HG03378 (cell line): Measurements from ENCODE around the gene NUTF2.

ENCODE experiments used
- ATAC-seq: cut with Tn5 transposase; IDR thresholded peaks from one replicate; pipeline ENCODE4 v1.9.1; 2021; ENCODE audit warnings: mild to moderate bottlenecking, moderate library complexity; ENCODE audit not compliant: unreplicated experiment

Gene NUTF2

DNA sequence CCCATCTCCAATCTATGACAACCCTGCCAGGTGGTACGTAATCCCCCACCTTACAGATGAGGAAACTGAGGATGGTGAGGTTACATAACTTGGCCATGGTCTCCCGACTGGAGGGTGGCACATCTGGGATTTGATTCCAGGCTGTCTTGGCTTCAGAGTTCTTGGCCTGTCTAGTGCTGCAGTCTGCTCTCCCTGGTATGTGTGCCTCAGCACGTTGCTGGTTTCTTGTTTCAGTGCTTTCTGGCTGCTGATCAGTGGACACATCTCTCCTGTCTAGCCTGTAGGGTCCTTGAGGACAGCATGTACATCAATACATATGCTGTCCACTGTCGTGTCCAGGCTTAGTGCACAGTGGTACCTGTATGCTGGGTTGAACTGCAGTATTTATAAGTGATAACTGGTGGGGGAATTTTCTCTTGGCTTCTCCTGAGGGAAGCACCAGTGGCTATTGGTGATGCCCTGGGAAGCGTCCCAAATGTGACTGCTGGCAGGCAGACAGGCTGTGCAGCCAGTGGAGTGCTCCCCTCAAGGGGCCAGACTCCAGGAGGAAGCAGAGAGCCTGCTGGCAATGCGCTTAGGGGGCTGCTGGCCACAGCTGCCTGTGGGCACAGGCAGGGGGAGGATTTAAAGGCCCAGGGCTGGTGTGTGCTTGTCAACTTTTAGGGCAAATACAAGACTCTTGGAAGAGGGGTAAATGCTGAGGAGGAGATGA, 70.6 kb downstream of the NUTF2 start:
- ATAC-seq: no peak

GRCh38 chr16:67917852-67918236, 71.1 kb downstream of the NUTF2 start:
- ATAC-seq: no peak

DNA sequence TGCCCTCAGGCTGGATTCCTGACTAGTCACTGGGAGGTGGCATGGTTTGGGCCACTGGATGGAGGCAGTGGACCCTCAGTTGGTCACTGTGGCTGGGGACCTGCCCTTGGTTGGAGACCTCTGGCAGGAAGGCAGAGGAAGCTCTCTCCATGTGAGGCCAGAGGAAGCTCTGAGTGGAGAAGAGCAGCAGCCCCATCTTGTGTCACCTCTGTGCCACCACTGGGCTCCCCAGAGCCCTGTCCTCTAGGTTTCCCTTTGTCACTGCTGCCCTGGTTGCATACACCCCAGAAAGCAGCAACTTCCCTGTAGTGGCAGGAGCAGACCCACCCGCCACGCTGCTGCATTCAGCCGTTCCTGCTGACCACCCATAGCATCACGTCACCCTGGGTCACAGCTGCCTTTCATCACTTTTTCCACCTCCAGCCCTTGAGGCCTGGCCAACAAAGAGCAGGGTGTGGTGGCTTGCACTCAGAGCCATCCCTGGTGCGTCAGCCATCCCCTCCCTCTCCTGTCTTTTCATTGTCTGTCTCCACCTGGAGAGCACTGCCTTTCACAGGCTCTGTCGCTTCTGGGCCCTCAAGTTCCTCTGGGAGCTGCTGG, 73.0 kb downstream of the NUTF2 start:
- no peak for ATAC-seq
